HepG2 (cell line): ENCODE results near the gene PPP1R13B. TPM values are rescaled to one million over a fixed set of nuclear protein-coding genes. Genes with fewer than 3 reads are reported as not detected.
A peak's percentile ranks its signal among the peaks of the same experiment; 100 is the strongest.

Source experiments
- ELF1 ChIP-seq: sonication (generic); formaldehyde crosslinking; IDR thresholded peaks from 2 replicates; pipeline ENCODE4 v1.4.0; 2020; ENCODE audit warnings: missing genetic modification reagents
- HNRNPK ChIP-seq: fragments of 200-400 bp; formaldehyde crosslinking; IDR thresholded peaks from 2 replicates; pipeline ENCODE4 v1.6.1; 2018; ENCODE audit warnings: low read length, low read depth, moderate library complexity, mild to moderate bottlenecking; ENCODE audit not compliant: poor library complexity, severe bottlenecking
- MLX ChIP-seq: IDR thresholded peaks from 2 replicates; pipeline ENCODE4 v1.6.1; 2016
- PAXIP1 ChIP-seq: sonication (generic); formaldehyde crosslinking; conservative IDR thresholded peaks from 2 replicates; pipeline ENCODE4 v1.4.0; 2020; ENCODE audit warnings: mild to moderate bottlenecking, missing genetic modification reagents, moderate library complexity
- RAD51 ChIP-seq: fragments of 450-650 bp; IDR thresholded peaks from 2 replicates; pipeline ENCODE4 v1.6.1; 2016; ENCODE audit warnings: borderline replicate concordance
- STAT6 ChIP-seq: sonication (generic); formaldehyde crosslinking; IDR thresholded peaks from 2 replicates; pipeline ENCODE4 v1.4.0; 2020; ENCODE audit warnings: missing genetic modification reagents, mild to moderate bottlenecking, borderline replicate concordance
- TAF1 ChIP-seq: sonication (generic); formaldehyde crosslinking; IDR thresholded peaks from 2 replicates; pipeline ENCODE4 v1.4.0; 2020; ENCODE audit warnings: missing genetic modification reagents
- ZNF747 ChIP-seq: sonication (generic); formaldehyde crosslinking; IDR thresholded peaks from 2 replicates; pipeline ENCODE4 v1.8.1; 2023; ENCODE audit warnings: missing genetic modification reagents, mild to moderate bottlenecking, borderline replicate concordance
- polyA plus RNA-seq, 8 experiments: library from polyadenylated mRNA; depleted of rRNA in 3 of 8; stranded (reverse) in 7 of 8; unstranded in 1 of 8; fragments of >200 nt; fragmentation: Illumina TruSeq in 4 of 8; extraction: Trizol in 4 of 8; gene quantifications; 2 replicates each; pipeline versions ENCODE4 v1.2.1 to v1.2.3, GENCODE V29; 2011 to 2016; ENCODE audit warnings: low read depth in 4 of 8, missing spikeins in 1 of 8, mixed read lengths in 1 of 8; ENCODE audit not compliant: insufficient read depth in 1 of 8
- total RNA-seq, 5 experiments: library from RNA; depleted of rRNA; stranded (reverse); fragments of >200 nt; fragmentation: Illumina TruSeq; extraction: Trizol; gene quantifications; 2 replicates each; pipeline ENCODE4 v1.2.3, GENCODE V29; 2016; ENCODE audit warnings: low read depth in 1 of 5
- TF ChIP-seq, protein P1 (sequence below): sonication (generic); formaldehyde crosslinking; IDR thresholded peaks from 2 replicates; pipeline ENCODE4 v1.5.1; 2020; ENCODE audit warnings: mild to moderate bottlenecking, missing genetic modification reagents, borderline replicate concordance
- TF ChIP-seq, protein P2 (sequence below): sonication (generic); formaldehyde crosslinking; IDR thresholded peaks from 2 replicates; pipeline ENCODE4 v1.5.0; 2020; ENCODE audit warnings: missing genetic modification reagents
- TF ChIP-seq, protein P3 (sequence below): IDR thresholded peaks from 2 replicates; pipeline ENCODE4 v1.6.1; 2016; ENCODE audit warnings: control low read depth
- TF ChIP-seq, protein P4 (sequence below): sonication (generic); formaldehyde crosslinking; IDR thresholded peaks from 2 replicates; pipeline ENCODE4 v1.5.0; 2020; ENCODE audit warnings: missing genetic modification reagents

Gene PPP1R13B
- total and polyA plus RNA-seq, 2 of the 13 experiments (the other 11 are each of a cell fraction or from before 2014, with no cell fraction given) = 4.6 to 9.4 TPM

DNA sequence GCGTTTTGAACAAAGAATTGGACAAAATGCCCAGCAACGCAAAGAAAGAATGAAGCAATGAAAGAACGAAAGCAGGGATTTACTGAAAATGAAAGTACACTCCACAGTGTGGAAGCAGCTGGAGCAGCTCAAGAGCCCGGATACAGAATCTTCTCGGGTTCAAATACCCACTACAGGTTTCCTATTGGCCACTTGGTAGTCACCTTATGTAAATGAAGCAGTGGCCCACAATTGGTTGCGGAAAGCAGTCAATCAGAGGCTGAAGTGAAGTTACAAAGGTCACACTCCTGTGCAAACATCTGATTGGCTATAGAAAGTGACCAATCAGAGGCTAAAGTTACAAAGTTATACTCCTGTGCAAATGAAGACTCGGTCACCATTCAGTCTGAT is 15.0 kb upstream of the PPP1R13B start (continued):
- TF ChIP-seq, protein P1, sequence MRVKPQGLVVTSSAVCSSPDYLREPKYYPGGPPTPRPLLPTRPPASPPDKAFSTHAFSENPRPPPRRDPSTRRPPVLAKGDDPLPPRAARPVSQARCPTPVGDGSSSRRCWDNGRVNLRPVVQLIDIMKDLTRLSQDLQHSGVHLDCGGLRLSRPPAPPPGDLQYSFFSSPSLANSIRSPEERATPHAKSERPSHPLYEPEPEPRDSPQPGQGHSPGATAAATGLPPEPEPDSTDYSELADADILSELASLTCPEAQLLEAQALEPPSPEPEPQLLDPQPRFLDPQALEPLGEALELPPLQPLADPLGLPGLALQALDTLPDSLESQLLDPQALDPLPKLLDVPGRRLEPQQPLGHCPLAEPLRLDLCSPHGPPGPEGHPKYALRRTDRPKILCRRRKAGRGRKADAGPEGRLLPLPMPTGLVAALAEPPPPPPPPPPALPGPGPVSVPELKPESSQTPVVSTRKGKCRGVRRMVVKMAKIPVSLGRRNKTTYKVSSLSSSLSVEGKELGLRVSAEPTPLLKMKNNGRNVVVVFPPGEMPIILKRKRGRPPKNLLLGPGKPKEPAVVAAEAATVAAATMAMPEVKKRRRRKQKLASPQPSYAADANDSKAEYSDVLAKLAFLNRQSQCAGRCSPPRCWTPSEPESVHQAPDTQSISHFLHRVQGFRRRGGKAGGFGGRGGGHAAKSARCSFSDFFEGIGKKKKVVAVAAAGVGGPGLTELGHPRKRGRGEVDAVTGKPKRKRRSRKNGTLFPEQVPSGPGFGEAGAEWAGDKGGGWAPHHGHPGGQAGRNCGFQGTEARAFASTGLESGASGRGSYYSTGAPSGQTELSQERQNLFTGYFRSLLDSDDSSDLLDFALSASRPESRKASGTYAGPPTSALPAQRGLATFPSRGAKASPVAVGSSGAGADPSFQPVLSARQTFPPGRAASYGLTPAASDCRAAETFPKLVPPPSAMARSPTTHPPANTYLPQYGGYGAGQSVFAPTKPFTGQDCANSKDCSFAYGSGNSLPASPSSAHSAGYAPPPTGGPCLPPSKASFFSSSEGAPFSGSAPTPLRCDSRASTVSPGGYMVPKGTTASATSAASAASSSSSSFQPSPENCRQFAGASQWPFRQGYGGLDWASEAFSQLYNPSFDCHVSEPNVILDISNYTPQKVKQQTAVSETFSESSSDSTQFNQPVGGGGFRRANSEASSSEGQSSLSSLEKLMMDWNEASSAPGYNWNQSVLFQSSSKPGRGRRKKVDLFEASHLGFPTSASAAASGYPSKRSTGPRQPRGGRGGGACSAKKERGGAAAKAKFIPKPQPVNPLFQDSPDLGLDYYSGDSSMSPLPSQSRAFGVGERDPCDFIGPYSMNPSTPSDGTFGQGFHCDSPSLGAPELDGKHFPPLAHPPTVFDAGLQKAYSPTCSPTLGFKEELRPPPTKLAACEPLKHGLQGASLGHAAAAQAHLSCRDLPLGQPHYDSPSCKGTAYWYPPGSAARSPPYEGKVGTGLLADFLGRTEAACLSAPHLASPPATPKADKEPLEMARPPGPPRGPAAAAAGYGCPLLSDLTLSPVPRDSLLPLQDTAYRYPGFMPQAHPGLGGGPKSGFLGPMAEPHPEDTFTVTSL = no peak
- TF ChIP-seq PAXIP1 (0 out of 2 replicates have a peak, but pooled peaks have one; percentile 12), TAF1 (CRISPR knock-in tag) (no peak), MLX (CRISPR knock-in tag) (no peak), HNRNPK (no peak), STAT6 (no peak), RAD51 (no peak), ELF1 (CRISPR knock-in tag) (no peak), ZNF747 (no peak)
- TF ChIP-seq, protein P2, sequence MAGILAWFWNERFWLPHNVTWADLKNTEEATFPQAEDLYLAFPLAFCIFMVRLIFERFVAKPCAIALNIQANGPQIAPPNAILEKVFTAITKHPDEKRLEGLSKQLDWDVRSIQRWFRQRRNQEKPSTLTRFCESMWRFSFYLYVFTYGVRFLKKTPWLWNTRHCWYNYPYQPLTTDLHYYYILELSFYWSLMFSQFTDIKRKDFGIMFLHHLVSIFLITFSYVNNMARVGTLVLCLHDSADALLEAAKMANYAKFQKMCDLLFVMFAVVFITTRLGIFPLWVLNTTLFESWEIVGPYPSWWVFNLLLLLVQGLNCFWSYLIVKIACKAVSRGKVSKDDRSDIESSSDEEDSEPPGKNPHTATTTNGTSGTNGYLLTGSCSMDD (CRISPR knock-in tag) = no peak
- TF ChIP-seq, protein P3, sequence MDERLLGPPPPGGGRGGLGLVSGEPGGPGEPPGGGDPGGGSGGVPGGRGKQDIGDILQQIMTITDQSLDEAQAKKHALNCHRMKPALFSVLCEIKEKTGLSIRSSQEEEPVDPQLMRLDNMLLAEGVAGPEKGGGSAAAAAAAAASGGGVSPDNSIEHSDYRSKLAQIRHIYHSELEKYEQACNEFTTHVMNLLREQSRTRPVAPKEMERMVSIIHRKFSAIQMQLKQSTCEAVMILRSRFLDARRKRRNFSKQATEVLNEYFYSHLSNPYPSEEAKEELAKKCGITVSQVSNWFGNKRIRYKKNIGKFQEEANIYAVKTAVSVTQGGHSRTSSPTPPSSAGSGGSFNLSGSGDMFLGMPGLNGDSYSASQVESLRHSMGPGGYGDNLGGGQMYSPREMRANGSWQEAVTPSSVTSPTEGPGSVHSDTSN (CRISPR knock-in tag) = peak; percentile 90
- TF ChIP-seq, protein P4, sequence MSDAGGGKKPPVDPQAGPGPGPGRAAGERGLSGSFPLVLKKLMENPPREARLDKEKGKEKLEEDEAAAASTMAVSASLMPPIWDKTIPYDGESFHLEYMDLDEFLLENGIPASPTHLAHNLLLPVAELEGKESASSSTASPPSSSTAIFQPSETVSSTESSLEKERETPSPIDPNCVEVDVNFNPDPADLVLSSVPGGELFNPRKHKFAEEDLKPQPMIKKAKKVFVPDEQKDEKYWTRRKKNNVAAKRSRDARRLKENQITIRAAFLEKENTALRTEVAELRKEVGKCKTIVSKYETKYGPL (CRISPR knock-in tag) = no peak
